Endothelial cell of umbilical vein (primary cell): ENCODE data around the gene HPS6. TPM values are rescaled to one million over a fixed set of nuclear protein-coding genes. Genes with fewer than 3 reads are reported as not detected.
A peak's percentile ranks its signal among the peaks of the same experiment; 100 is the strongest.

ENCODE experiments used
- BruUV-seq: library from RNA; stranded (reverse); fragments of 400-500 nt; replicated peaks from 2 replicates; lab custom pipeline; 2021; lab: Mats Ljungman, UMichigan
- CTCF ChIA-PET: fragments of 300-600, 350-600 bp; sonication (Branson Sonifier 250); formaldehyde crosslinking; loops from one replicate; lab custom pipeline; 2021; ENCODE audit warnings: antibody characterized with exemption, inconsistent platforms; lab: Charles Lee
- POLR2A ChIA-PET: fragments of 300-600, 350-600 bp; sonication (Branson Sonifier 250); formaldehyde crosslinking; loops from one replicate; lab custom pipeline; 2021; ENCODE audit warnings: antibody characterized with exemption, inconsistent platforms; lab: Charles Lee
- DNase-seq: peaks from one replicate; pipeline ENCODE4 v3.0.0-alpha.2; 2011; ENCODE audit warnings: low read depth, low spot score
- FAIRE-seq: peaks from 2 replicates; lab custom pipeline; 2011; peaks lifted over from hg19 to GRCh38; lab: Jason Lieb, UNC
- H2AFZ ChIP-seq: 2 replicates; pipeline ENCODE4 v1.6.0; 2012; ENCODE audit warnings: low read depth, low read length, control low read depth, inconsistent platforms
- H3K27ac ChIP-seq: 2 replicates; pipeline ENCODE4 v1.5.1; 2011; ENCODE audit warnings: low read depth, mild to moderate bottlenecking, control low read depth, low read length, moderate library complexity; ENCODE audit not compliant: insufficient read depth
- H3K27me3 ChIP-seq, 2 experiments: 2 replicates each; pipeline versions ENCODE4 v1.6.0 to v1.6.1; 2011; ENCODE audit warnings: low read length in 2 of 2, mixed read lengths in 1 of 2; ENCODE audit not compliant: control insufficient read depth in 2 of 2, insufficient read depth in 2 of 2
- H3K36me3 ChIP-seq, 2 experiments: 2 replicates in 1 of 2; 3 replicates in 1 of 2; pipeline ENCODE4 v1.5.1; 2011; ENCODE audit warnings: low read length in 2 of 2, mild to moderate bottlenecking in 1 of 2, moderate library complexity in 1 of 2; ENCODE audit not compliant: control insufficient read depth in 2 of 2, insufficient read depth in 2 of 2; ENCODE audit errors: extremely low read depth in 1 of 2
- H3K4me1 ChIP-seq: 3 replicates; pipeline ENCODE4 v1.5.1; 2011; ENCODE audit warnings: mild to moderate bottlenecking, low read length; ENCODE audit not compliant: control insufficient read depth, insufficient read depth; ENCODE audit errors: extremely low read depth
- H3K4me2 ChIP-seq: 2 replicates; pipeline ENCODE4 v1.6.1; 2011; ENCODE audit warnings: low read length, control low read depth, mixed read lengths; ENCODE audit not compliant: insufficient read depth
- H3K4me3 ChIP-seq, 3 experiments: fragments of 200-600 bp in 1 of 3; sonication (generic), shearing (Covaris generic) in 1 of 3; replicated peaks in 1 of 3; 2 replicates each; pipeline ENCODE4 v1.5.1; 2011 to 2016; ENCODE audit warnings: control low read depth in 3 of 3, low read length in 3 of 3, mild to moderate bottlenecking in 2 of 3, inconsistent platforms in 1 of 3, low read depth in 1 of 3, moderate library complexity in 1 of 3; ENCODE audit not compliant: insufficient read depth in 1 of 3
- H3K79me2 ChIP-seq: 2 replicates; pipeline ENCODE4 v1.6.0; 2012; ENCODE audit warnings: low read length, inconsistent platforms; ENCODE audit not compliant: control insufficient read depth, insufficient read depth
- H3K9ac ChIP-seq: replicated peaks from 2 replicates; pipeline ENCODE3; 2011; ENCODE audit warnings: low read length, control low read depth; ENCODE audit not compliant: insufficient read depth; ENCODE audit errors: extremely low read depth
- H3K9me1 ChIP-seq: replicated peaks from 3 replicates; pipeline ENCODE4 v1.6.0; 2011; ENCODE audit warnings: mild to moderate bottlenecking, low read length; ENCODE audit not compliant: control insufficient read depth, insufficient read depth; ENCODE audit errors: extremely low read depth
- H3K9me3 ChIP-seq: replicated peaks from 2 replicates; pipeline ENCODE4 v1.5.1; 2012; ENCODE audit warnings: low read length, inconsistent platforms; ENCODE audit not compliant: control insufficient read depth, insufficient read depth
- H4K20me1 ChIP-seq: replicated peaks from 2 replicates; pipeline ENCODE3; 2011; ENCODE audit warnings: mild to moderate bottlenecking, low read length; ENCODE audit not compliant: control insufficient read depth, insufficient read depth; ENCODE audit errors: extremely low read depth
- FOS ChIP-seq: IDR thresholded peaks from 2 replicates; pipeline ENCODE4 v1.6.1; 2011; ENCODE audit warnings: mild to moderate bottlenecking, low read length, moderate library complexity, borderline replicate concordance; ENCODE audit not compliant: insufficient read depth
- JUN ChIP-seq: IDR thresholded peaks from 2 replicates; pipeline ENCODE4 v1.6.1; 2011; ENCODE audit warnings: borderline replicate concordance, low read depth; ENCODE audit not compliant: insufficient read length, insufficient read depth
- MAX ChIP-seq: IDR thresholded peaks from 2 replicates; pipeline ENCODE4 v1.6.1; 2011; ENCODE audit not compliant: insufficient read depth, insufficient read length
- MYC ChIP-seq: IDR thresholded peaks from one replicate; pipeline ENCODE4 v1.6.1; 2011; ENCODE audit warnings: mild to moderate bottlenecking, low read depth, low read length
- dilution Hi-C: fragments of 300-500 bp; cut with MboI; formaldehyde crosslinking; loops from one replicate; pipeline ENCODE4 v1.15.0; 2019; ENCODE audit warnings: low sequenced_read_pairs; ENCODE audit not compliant: extremely low pct_ligation_motif_present
- intact Hi-C: fragments of 100-400 bp; cut with micrococcal nuclease; formaldehyde crosslinking; loops from one replicate; pipeline ENCODE4 v1.10.0; 2022
- polyA plus RNA-seq, 4 experiments: library from polyadenylated mRNA; depleted of rRNA in 3 of 4; stranded (reverse) in 3 of 4; unstranded in 1 of 4; fragments of >200 nt; gene quantifications; 2 replicates each; pipeline versions ENCODE4 v1.2.1 to v1.2.3, GENCODE V29; 2011 to 2012; ENCODE audit warnings: missing spikeins in 1 of 4
- total RNA-seq: library from RNA; stranded (reverse); gene quantifications from 2 replicates; pipeline ENCODE4 v1.2.3, GENCODE V29; 2021

Gene HPS6
- total and polyA plus RNA-seq, 2 donors (not counting 3 experiments of a cell fraction or from before 2014, with no cell fraction given) = 9.3 to 18.5 TPM

- Histone ChIP-seq H4K20me1 (no peaks in the 10 kb centered on the region), H3K27me3 (no peaks in the 10 kb centered on the region), H3K4me2 (peak overlapping the region; percentile 71), H3K4me3 (peak overlapping the region; percentile 38 to 72 (median 58)), H3K9me3 (no peaks in the 10 kb centered on the region), H3K36me3 (peaks cover 17 to 21% of the 10 kb centered on the region in 2 experiments), H3K9ac (peak overlapping the region; percentile 60), H2AFZ (no peak overlapping the region), H3K27ac (peak overlapping the region; percentile 10), H3K9me1 (no peaks in the 10 kb centered on the region), H3K4me1 (peaks cover 53% of the 10 kb centered on the region), H3K79me2 (peaks cover 49% of the 10 kb centered on the region)
- DNase-seq = peak; percentile 27
- peak; percentile 43 for FAIRE-seq
- CTCF ChIA-PET = interaction anchor here (1.0 to 3.0 kb wide), 8 partner anchors 9 to 273 kb away, joined by 3 to 19 read pairs (median 5); partner anchors contain the start of gene HPS6
- BruUV-seq = no TSS peak
- POLR2A ChIA-PET = interaction anchor here (0.6 to 1.3 kb wide), 3 partner anchors 12 to 43 kb away, joined by 3 to 4 read pairs (median 3); no protein-coding TSS in a partner anchor
- dilution Hi-C loops (no loop called here), intact Hi-C loops (loop anchor here (2.0 kb wide), 1 partner anchor 49 kb away; the partner anchor contains the start of gene HPS6)
- TF ChIP-seq FOS = no peak
- no peak for TF ChIP-seq JUN
- TF ChIP-seq MAX = no peak
- no peak for TF ChIP-seq MYC
Measured at GRCh38 chr10:102113956-102114857, 49.1 kb downstream of the HPS6 start.
